Measurements from ENCODE around the gene CACNB4. TPM values are rescaled to one million over a fixed set of nuclear protein-coding genes. Genes with fewer than 3 reads are reported as not detected.

Gene CACNB4
- polyA plus RNA-seq, 1 of the 3 experiments (the other 2 are of a cell fraction): 0.18 TPM

DNA sequence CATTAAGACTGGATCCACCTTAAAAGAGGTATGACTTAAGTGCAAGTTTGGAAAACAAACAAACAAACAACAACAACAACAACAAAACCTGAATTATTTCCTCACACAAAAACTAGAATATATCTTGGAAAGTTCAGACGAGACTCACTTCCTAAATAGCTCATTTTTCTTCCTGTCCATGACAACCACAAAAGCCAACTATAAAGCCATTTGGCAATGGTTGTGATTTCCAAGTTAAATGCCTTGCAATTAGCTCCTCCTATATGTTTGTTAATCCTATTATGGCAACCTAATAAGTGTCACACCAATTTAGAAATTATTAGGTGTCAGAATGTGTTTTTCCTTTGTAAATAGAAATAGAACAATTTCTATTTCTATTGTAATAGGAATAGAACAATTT lies 179.1 kb downstream of the CACNB4 start:
- H4K20me1 ChIP-seq (ENCODE audit: insufficient read depth): no peaks in the 10 kb centered on the region
- H3K27ac ChIP-seq (ENCODE audit: low read depth in 2 of 2, low read length in 1 of 2): no peak overlapping the region
- H3K9me2 ChIP-seq: no peaks in the 10 kb centered on the region
- ChIA-PET POLR2A (no interaction called here), CTCF (no interaction called here)
- TF ChIP-seq, protein P1, sequence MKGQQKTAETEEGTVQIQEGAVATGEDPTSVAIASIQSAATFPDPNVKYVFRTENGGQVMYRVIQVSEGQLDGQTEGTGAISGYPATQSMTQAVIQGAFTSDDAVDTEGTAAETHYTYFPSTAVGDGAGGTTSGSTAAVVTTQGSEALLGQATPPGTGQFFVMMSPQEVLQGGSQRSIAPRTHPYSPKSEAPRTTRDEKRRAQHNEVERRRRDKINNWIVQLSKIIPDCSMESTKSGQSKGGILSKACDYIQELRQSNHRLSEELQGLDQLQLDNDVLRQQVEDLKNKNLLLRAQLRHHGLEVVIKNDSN (IDR thresholded peaks at IDR 0.05; ENCODE audit: borderline replicate concordance, low read depth): no peak
- TF ChIP-seq FOSL2 (IDR thresholded peaks at IDR 0.05; ENCODE audit: borderline replicate concordance, low read depth) (no peak), GATA2 (CRISPR knock-in tag; IDR thresholded peaks at IDR 0.05) (no peak), FOXM1 (IDR thresholded peaks at IDR 0.05; ENCODE audit: low read depth) (no peak), GABPA (IDR thresholded peaks at IDR 0.05; ENCODE audit: low read depth) (no peak)
- TF ChIP-seq, protein P2, sequence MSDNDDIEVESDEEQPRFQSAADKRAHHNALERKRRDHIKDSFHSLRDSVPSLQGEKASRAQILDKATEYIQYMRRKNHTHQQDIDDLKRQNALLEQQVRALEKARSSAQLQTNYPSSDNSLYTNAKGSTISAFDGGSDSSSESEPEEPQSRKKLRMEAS (IDR thresholded peaks at IDR 0.05; ENCODE audit: low read depth): no peak
- H3K9me3 ChIP-seq: no peaks in the 10 kb centered on the region
- H3K9ac ChIP-seq: no peak overlapping the region
- no peak for DNase-seq
- WGBS (ENCODE audit: low lambda C conversion rate): 30% methylated on average over 1 of the region's 1 CpG
- no peaks in the 10 kb centered on the region for H3F3A ChIP-seq (replicated peaks; ENCODE audit: insufficient read depth)
- H2AFZ ChIP-seq (ENCODE audit: low read depth): no peak overlapping the region
- H3K79me2 ChIP-seq (ENCODE audit: insufficient read depth): no peaks in the 10 kb centered on the region
- no peaks in the 10 kb centered on the region for H3K27me3 ChIP-seq (ENCODE audit: insufficient read depth)
- no peak overlapping the region for H3K4me3 ChIP-seq (ENCODE audit: low read depth in 2 of 2, low read length in 1 of 2)
- no peak overlapping the region for H3K4me2 ChIP-seq
- no peaks in the 10 kb centered on the region for H3K36me3 ChIP-seq (replicated peaks in 1 of 2; ENCODE audit: control insufficient read depth in 1 of 2, insufficient read depth in 2 of 2, low read length in 1 of 2)
- peaks cover 0 to 3% of the 10 kb centered on the region in 2 experiments; a peak in 2 of 4 replicates for H3K4me1 ChIP-seq (ENCODE audit: control insufficient read depth in 1 of 2, insufficient read depth in 2 of 2, low read depth in 1 of 2, low read length in 1 of 2)

DNA sequence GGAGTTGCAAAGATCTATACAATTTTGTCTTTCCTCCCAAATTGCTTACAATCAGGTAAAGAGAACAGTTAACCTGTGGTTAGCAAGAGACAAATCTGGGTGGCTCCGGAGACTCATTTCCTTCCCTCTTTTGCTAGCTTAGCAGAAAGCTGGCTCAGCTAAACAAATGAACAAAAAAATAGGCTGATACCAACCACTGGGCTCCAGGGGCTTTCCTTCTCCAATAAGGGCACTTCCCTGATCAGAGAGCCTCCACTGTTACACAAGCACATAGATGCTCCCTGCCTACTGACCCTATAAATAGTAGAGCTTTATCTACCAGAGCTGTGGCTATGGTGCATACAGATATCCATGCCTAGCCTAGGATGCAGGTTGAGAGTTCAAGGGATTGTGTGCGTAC lies 180.5 kb downstream of the CACNB4 start:
- 51% methylated on average over 2 of the region's 2 CpGs for WGBS (ENCODE audit: low lambda C conversion rate)

More for the DNA sequence above, 180.5 kb downstream of the CACNB4 start:
- Histone ChIP-seq H3K36me3 (replicated peaks in 1 of 2; ENCODE audit: control insufficient read depth in 1 of 2, insufficient read depth in 2 of 2, low read length in 1 of 2) (no peaks in the 10 kb centered on the region), H3K9me3 (no peaks in the 10 kb centered on the region), H3F3A (replicated peaks; ENCODE audit: insufficient read depth) (no peaks in the 10 kb centered on the region), H3K27me3 (ENCODE audit: insufficient read depth) (no peaks in the 10 kb centered on the region), H3K4me2 (no peak overlapping the region), H3K79me2 (ENCODE audit: insufficient read depth) (no peaks in the 10 kb centered on the region), H4K20me1 (ENCODE audit: insufficient read depth) (no peaks in the 10 kb centered on the region), H2AFZ (ENCODE audit: low read depth) (no peak overlapping the region), H3K4me3 (ENCODE audit: low read depth in 2 of 2, low read length in 1 of 2) (no peak overlapping the region), H3K27ac (ENCODE audit: low read depth in 2 of 2, low read length in 1 of 2) (no peak overlapping the region), H3K9me2 (no peaks in the 10 kb centered on the region), H3K4me1 (ENCODE audit: control insufficient read depth in 1 of 2, insufficient read depth in 2 of 2, low read depth in 1 of 2, low read length in 1 of 2) (peaks cover 0 to 3% of the 10 kb centered on the region in 2 experiments; a peak in 2 of 4 replicates), H3K9ac (no peak overlapping the region)
- CTCF ChIA-PET: interaction anchor here (2.0 kb wide), 1 partner anchor 29 kb away, joined by 4 read pairs; no protein-coding TSS in a partner anchor
- POLR2A ChIA-PET: no interaction called here
- TF ChIP-seq, protein P3, sequence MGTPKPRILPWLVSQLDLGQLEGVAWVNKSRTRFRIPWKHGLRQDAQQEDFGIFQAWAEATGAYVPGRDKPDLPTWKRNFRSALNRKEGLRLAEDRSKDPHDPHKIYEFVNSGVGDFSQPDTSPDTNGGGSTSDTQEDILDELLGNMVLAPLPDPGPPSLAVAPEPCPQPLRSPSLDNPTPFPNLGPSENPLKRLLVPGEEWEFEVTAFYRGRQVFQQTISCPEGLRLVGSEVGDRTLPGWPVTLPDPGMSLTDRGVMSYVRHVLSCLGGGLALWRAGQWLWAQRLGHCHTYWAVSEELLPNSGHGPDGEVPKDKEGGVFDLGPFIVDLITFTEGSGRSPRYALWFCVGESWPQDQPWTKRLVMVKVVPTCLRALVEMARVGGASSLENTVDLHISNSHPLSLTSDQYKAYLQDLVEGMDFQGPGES (IDR thresholded peaks at IDR 0.05; ENCODE audit: low read depth, low read length): no peak
- no peak for TF ChIP-seq YY1 (IDR thresholded peaks at IDR 0.05; ENCODE audit: low read depth)
- no peak for TF ChIP-seq POLR2AphosphoS5 (IDR thresholded peaks at IDR 0.05; ENCODE audit: low read depth, low read length)
- TF ChIP-seq, protein P2 (IDR thresholded peaks at IDR 0.05; ENCODE audit: low read depth): no peak
- TF ChIP-seq EP300 (IDR thresholded peaks at IDR 0.05; ENCODE audit: borderline replicate concordance in 1 of 2, low read depth in 1 of 2, low read length in 1 of 2): no peak
- no peak for TF ChIP-seq FOXJ3 (CRISPR knock-in tag; IDR thresholded peaks at IDR 0.05)
- no peak for DNase-seq

Data from SK-N-SH (cell line).